ENCODE results near the gene ITGB6. TPM values are rescaled to one million over a fixed set of nuclear protein-coding genes. Genes with fewer than 3 reads are reported as not detected.
A peak's percentile ranks its signal among the peaks of the same experiment; 100 is the strongest.

Gene ITGB6
- polyA plus RNA-seq, 2 of the 4 experiments (the other 2 are of a cell fraction): 4.2 to 5.0 TPM

DNA sequence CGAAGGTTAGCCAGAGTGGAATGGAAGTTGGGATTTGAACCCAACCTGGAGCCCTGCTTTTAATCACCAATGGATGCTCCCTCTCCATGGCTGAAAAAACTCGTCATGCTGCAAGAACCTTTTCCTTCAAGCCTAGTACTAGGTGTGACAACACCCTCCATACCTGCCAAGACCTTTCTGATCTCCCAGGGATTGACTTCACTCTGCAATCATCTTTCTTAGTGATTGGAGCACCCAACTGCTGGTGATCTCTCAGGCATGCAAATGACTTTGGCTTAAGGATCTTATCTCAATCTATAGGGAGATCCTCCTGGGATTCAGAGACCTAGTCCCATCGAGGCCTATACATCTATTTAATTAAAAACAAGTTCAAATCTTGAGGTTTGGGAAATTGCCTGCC lies 23.5 kb upstream of the ITGB6 start:
- no peaks in the 10 kb centered on the region for H3K9me3 ChIP-seq
- DNase-seq (ENCODE audit: low read depth in 1 of 2, low spot score in 1 of 2) (no peak), ATAC-seq (no peak), FAIRE-seq (no peak)
- peak overlapping the region; percentile 73 for H3K4me2 ChIP-seq
- H3K4me1 ChIP-seq: peaks cover 91% of the 10 kb centered on the region
- no peak for TF ChIP-seq BCL3 (IDR thresholded peaks at IDR 0.05)
- TF ChIP-seq TP53 (CRISPR knock-in tag; IDR thresholded peaks at IDR 0.05): no peak
- TF ChIP-seq, protein P1, sequence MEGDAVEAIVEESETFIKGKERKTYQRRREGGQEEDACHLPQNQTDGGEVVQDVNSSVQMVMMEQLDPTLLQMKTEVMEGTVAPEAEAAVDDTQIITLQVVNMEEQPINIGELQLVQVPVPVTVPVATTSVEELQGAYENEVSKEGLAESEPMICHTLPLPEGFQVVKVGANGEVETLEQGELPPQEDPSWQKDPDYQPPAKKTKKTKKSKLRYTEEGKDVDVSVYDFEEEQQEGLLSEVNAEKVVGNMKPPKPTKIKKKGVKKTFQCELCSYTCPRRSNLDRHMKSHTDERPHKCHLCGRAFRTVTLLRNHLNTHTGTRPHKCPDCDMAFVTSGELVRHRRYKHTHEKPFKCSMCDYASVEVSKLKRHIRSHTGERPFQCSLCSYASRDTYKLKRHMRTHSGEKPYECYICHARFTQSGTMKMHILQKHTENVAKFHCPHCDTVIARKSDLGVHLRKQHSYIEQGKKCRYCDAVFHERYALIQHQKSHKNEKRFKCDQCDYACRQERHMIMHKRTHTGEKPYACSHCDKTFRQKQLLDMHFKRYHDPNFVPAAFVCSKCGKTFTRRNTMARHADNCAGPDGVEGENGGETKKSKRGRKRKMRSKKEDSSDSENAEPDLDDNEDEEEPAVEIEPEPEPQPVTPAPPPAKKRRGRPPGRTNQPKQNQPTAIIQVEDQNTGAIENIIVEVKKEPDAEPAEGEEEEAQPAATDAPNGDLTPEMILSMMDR (IDR thresholded peaks at IDR 0.05): no peak
- TF ChIP-seq CHD4 (IDR thresholded peaks at IDR 0.05; ENCODE audit: borderline replicate concordance): no peak
- no peak for TF ChIP-seq NFE2L2 (conservative IDR thresholded peaks at IDR 0.05; ENCODE audit: low read length)
- TF ChIP-seq E2F6 (IDR thresholded peaks at IDR 0.05; ENCODE audit: borderline replicate concordance, low read depth): no peak; the same call in 1 of the 2 replicates
- ChIA-PET CTCF (interaction anchor here (1.0 to 5.5 kb wide), 3 partner anchors 9 to 28 kb away, joined by 3 to 49 read pairs (median 5); no protein-coding TSS in a partner anchor), POLR2A (interaction anchor here (1.0 to 1.8 kb wide), 4 partner anchors 9 to 18 kb away, joined by 3 to 5 read pairs (median 4); no protein-coding TSS in a partner anchor)
- peak overlapping the region; percentile 88 to 97 for H3K27ac ChIP-seq
- H3K4me3 ChIP-seq: no peak overlapping the region
- 57% methylated on average over 3 of the region's 3 CpGs for WGBS (ENCODE audit: missing lambda C conversion rate)

DNA sequence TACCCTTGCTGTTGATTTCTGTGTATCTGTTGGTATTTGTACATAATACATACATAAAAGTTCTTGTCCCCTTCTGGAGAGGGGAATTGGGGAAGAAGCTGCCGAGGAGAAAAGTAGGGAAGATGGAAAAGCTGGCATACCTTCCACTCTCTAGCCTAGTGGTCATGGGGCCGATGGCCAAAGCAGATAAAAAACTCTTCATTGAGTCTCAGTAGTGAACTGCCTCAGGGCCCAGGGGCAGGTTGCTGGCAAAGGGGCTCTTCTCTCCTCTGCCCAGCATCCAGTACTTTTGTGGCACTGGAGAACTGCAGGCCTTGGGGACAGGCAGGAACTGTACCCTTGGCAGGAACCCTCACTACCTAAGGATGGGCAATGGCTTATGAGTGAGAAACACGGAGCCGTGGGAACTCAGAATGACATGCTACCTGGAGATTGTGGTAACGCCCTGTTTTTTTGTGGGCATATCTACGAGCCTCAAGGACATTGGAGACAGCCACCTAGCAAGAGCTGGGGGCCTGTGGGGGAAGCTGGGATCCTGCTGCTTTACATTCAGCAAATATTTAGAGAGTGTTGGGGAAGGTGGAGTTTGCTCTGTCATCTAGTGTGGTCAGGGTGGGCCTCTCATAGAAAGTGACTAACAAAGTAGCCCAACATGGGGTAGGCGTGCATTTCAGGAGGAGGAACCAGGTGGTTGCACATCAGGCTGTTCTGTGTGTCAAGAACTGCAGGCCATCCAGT lies 22.6 kb upstream of the ITGB6 start:
- peak overlapping the region; percentile 88 to 97 for H3K27ac ChIP-seq
- WGBS (ENCODE audit: missing lambda C conversion rate): 74% methylated on average over 7 of the region's 7 CpGs
- POLR2A ChIA-PET: no interaction called here
- H3K4me1 ChIP-seq: peaks cover 83% of the 10 kb centered on the region
- ATAC-seq (no peak), DNase-seq (ENCODE audit: low read depth in 1 of 2, low spot score in 1 of 2) (no peak), FAIRE-seq (no peak)
- TF ChIP-seq SREBF2 (IDR thresholded peaks at IDR 0.05): no peak
- CTCF ChIA-PET: interaction anchor here (1.3 to 5.5 kb wide), 2 partner anchors 13 to 29 kb away, joined by 3 to 49 read pairs; no protein-coding TSS in a partner anchor
- peak overlapping the region; percentile 73 for H3K4me2 ChIP-seq
- no peak overlapping the region for H3K4me3 ChIP-seq
- H3K9me3 ChIP-seq: no peaks in the 10 kb centered on the region

GRCh38 chr2:160221391-160222276 lies 21.6 kb upstream of the ITGB6 start:
- peak overlapping the region; percentile 88 to 97 for H3K27ac ChIP-seq
- peaks cover 73% of the 10 kb centered on the region for H3K4me1 ChIP-seq
- FAIRE-seq (no peak), DNase-seq (ENCODE audit: low read depth in 1 of 2, low spot score in 1 of 2) (peak; percentile 60 to 91), ATAC-seq (peak; percentile 81 to 88)
- POLR2A ChIA-PET: no interaction called here
- no peak overlapping the region for H3K4me3 ChIP-seq
- WGBS (ENCODE audit: missing lambda C conversion rate): 40% methylated on average over 12 of the region's 12 CpGs
- no peaks in the 10 kb centered on the region for H3K9me3 ChIP-seq
- CTCF ChIA-PET: interaction anchor here (0.8 to 5.5 kb wide), 4 partner anchors 9 to 772 kb away, joined by 3 to 49 read pairs (median 6); no protein-coding TSS in a partner anchor
- peak overlapping the region; percentile 73 for H3K4me2 ChIP-seq
- no peak for TF ChIP-seq MAZ (IDR thresholded peaks at IDR 0.05; ENCODE audit: borderline replicate concordance, low read depth, low read length)
- peak; percentile 84; the same call in 1 of the 2 replicates for TF ChIP-seq ATOH8 (CRISPR knock-in tag; IDR thresholded peaks at IDR 0.05; ENCODE audit: low read depth)
- peak; percentile 93 for TF ChIP-seq MAX (IDR thresholded peaks at IDR 0.05)
- no peak for TF ChIP-seq ESRRA (IDR thresholded peaks at IDR 0.05; ENCODE audit: borderline replicate concordance, low read length)
- TF ChIP-seq NR3C1 (IDR thresholded peaks at IDR 0.05): no peak
- 0 out of 3 replicates have a peak, but pooled peaks have one; percentile 15 for TF ChIP-seq SMC3 (IDR thresholded peaks at IDR 0.05)
- no peak for TF ChIP-seq ELK1 (IDR thresholded peaks at IDR 0.05; ENCODE audit: low read depth, low read length)
- TF ChIP-seq E2F6 (IDR thresholded peaks at IDR 0.05; ENCODE audit: borderline replicate concordance, low read depth): peak; percentile 84; the same call in 1 of the 2 replicates
- TF ChIP-seq GATA3 (IDR thresholded peaks at IDR 0.05; ENCODE audit: borderline replicate concordance): peak; percentile 72; the same call in 1 of the 2 replicates
- TF ChIP-seq FOSL2 (IDR thresholded peaks at IDR 0.05): no peak
- peak; percentile 26; the same call in 1 of the 2 replicates for TF ChIP-seq FOSL2 (CRISPR knock-in tag; IDR thresholded peaks at IDR 0.05)
- TF ChIP-seq HOXB5 (CRISPR knock-in tag; IDR thresholded peaks at IDR 0.05): peak; percentile 76; the same call in 1 of the 2 replicates
- TF ChIP-seq JUN (IDR thresholded peaks at IDR 0.05): peak in 1 of 2 experiments; percentile 49; a peak in 1 of 5 replicates
- no peak for TF ChIP-seq FOXS1 (CRISPR knock-in tag; IDR thresholded peaks at IDR 0.05)
- TF ChIP-seq HOXB13 (CRISPR knock-in tag; IDR thresholded peaks at IDR 0.05; ENCODE audit: low read depth): peak; percentile 50; the same call in 1 of the 2 replicates

All from A549 (cell line).